Activated CD4-positive, alpha-beta T cell treated with anti-CD3 and anti-CD28 coated beads, Interleukin-2, amount 50 U/mL, for 4 hours (primary cell): ENCODE measurements around the gene LRRC3C.
A peak's percentile ranks its signal among the peaks of the same experiment; 100 is the strongest.
"Not testable (repeated sequence)": the region's sequence is repeated elsewhere in the genome, so short reads cannot be mapped to it uniquely, and the experiment has no call there.

Source experiments
- DNase-seq, 2 experiments: peaks; one replicate each; pipeline ENCODE4 v3.0.0-alpha.2; 2020

LRRC3C gene

GRCh38 chr17:39925282-39926134, 2.0 kb upstream of the LRRC3C start:
- DNase-seq = no peak

- no peak for DNase-seq
These were observed 1.4 kb upstream of the LRRC3C start for GRCh38 chr17:39926135-39926587.

GRCh38 chr17:39926588-39927100, 888 bp upstream of the LRRC3C start:
- peak; percentile 34 to 35 for DNase-seq

GRCh38 chr17:39927929-39928857, 661 bp downstream of the LRRC3C start:
- no peak for DNase-seq

- DNase-seq = no peak
These were observed 1.5 kb downstream of the LRRC3C start for GRCh38 chr17:39928858-39929645.

- DNase-seq = no peak
These were observed 2.3 kb downstream of the LRRC3C start for GRCh38 chr17:39929646-39930407.

- no peak for DNase-seq
These were observed 6.4 kb downstream of the LRRC3C start for GRCh38 chr17:39933912-39934311.

- DNase-seq = no peak
These were observed 6.8 kb downstream of the LRRC3C start for GRCh38 chr17:39934324-39934723.

GRCh38 chr17:39935909-39936308, 8.4 kb downstream of the LRRC3C start:
- DNase-seq = no peak

GRCh38 chr17:39937447-39937846, 9.9 kb downstream of the LRRC3C start:
- DNase-seq = no peak

- no peak for DNase-seq
These were observed 10.8 kb downstream of the LRRC3C start for GRCh38 chr17:39938140-39938869.

GRCh38 chr17:39939106-39939505, 11.6 kb downstream of the LRRC3C start:
- DNase-seq = no peak

- DNase-seq = no peak
These were observed 12.3 kb downstream of the LRRC3C start for GRCh38 chr17:39939588-39940419.

GRCh38 chr17:39943702-39944392, 16.3 kb downstream of the LRRC3C start:
- DNase-seq = no peak

GRCh38 chr17:39944393-39944711, 16.8 kb downstream of the LRRC3C start:
- DNase-seq = no peak

- no peak for DNase-seq
These were observed 19.2 kb downstream of the LRRC3C start for GRCh38 chr17:39946551-39947330.

GRCh38 chr17:39948489-39948828, 20.9 kb downstream of the LRRC3C start:
- not testable (repeated sequence) for DNase-seq

- DNase-seq = no peak
These were observed 21.5 kb downstream of the LRRC3C start for GRCh38 chr17:39949028-39949427.

GRCh38 chr17:39950871-39951348, 23.4 kb downstream of the LRRC3C start:
- DNase-seq = no peak
